ENCODE data around the gene TCEAL1.

- no peak for TF ChIP-seq POLR2A (IDR thresholded peaks at IDR 0.05; ENCODE audit: low read depth, low read length)
- TF ChIP-seq POLR2AphosphoS5 (IDR thresholded peaks at IDR 0.05; ENCODE audit: low read depth, low read length): no peak
Measured at GRCh38 chrX:103637604-103638338, 9.0 kb downstream of the TCEAL1 start.
